ENCODE results near the gene AJUBA.
"Not testable (repeated sequence)": the region's sequence is repeated elsewhere in the genome, so short reads cannot be mapped to it uniquely, and the experiment has no call there.

The AJUBA gene

GRCh38 chr14:22982477-22983245, at the start of gene AJUBA:
TSS of gene AJUBA (minus strand) at chr14:22982551. CDS start at chr14:22982266, 285 bp downstream.
- DNase-seq: peak; percentile 79

- DNase-seq: no peak
Observed at GRCh38 chr14:23030936-23031335, 48.6 kb upstream of the AJUBA start.

GRCh38 chr14:23028799-23029198, 46.4 kb upstream of the AJUBA start:
- peak; percentile 56 for DNase-seq

DNA sequence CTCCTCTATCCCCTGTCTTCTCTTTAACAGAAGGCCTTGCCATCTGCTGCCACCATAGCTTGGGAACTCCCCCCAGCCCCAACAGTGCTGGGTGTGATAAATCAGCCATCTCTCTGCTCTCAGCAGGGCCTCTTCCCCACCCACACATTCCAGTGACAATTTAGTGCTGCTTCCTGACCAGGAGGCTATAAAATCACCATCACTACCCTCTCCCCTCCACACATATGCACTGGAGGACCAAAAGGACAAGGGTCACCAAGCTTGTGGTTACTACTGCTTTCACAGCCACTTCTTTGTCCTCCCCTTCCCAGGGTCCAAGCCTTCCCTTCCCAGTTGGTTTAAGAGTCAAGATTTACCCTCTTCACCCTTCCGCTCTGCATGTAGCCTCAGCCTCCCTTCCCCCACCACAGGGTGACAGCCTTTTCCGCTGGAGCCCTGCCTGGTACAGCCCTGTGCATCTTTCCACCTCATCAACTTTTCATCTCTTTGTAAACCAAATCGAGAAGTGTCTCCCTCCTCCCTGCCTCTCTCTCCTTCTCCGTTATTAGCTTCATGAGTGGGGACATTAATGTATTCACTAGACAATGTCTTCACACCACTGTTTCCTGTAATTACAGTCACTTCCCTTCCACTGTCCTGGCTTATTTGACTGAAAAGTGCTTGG, 42.9 kb upstream of the AJUBA start:
- peak; percentile 45 for DNase-seq

GRCh38 chr14:23024612-23025075, 42.3 kb upstream of the AJUBA start:
- DNase-seq: no peak

- no peak for DNase-seq
Observed at GRCh38 chr14:23023795-23024152, 41.4 kb upstream of the AJUBA start.

- DNase-seq: peak; percentile 49
Observed at GRCh38 chr14:23023022-23023794, 40.9 kb upstream of the AJUBA start.

- DNase-seq: no peak
Observed at GRCh38 chr14:23021889-23022442, 39.6 kb upstream of the AJUBA start.

DNA sequence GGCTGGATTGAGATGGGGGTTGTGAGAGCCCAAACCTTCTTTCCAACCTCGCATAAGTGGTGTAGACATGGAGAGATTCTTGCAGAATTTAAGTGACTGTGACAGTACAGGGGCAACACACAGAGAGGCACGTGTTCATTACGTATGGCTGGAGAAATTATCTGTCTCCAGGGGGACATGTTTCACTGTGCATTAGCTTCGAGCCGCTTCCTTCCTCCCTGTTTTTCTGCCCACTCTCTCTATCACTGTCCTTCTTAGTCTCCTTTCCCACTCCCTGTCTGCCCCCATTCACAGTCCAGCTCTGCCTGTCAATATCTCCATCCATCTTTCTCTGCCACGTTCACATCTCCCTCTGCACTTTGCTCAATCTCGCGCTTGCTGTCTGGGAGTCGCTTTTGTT, 39.1 kb upstream of the AJUBA start:
- DNase-seq: no peak

- DNase-seq: peak; percentile 32
Observed at GRCh38 chr14:23020143-23021128, 38.1 kb upstream of the AJUBA start.

- no peak for DNase-seq
Observed at GRCh38 chr14:23018107-23018506, 35.8 kb upstream of the AJUBA start.

DNA sequence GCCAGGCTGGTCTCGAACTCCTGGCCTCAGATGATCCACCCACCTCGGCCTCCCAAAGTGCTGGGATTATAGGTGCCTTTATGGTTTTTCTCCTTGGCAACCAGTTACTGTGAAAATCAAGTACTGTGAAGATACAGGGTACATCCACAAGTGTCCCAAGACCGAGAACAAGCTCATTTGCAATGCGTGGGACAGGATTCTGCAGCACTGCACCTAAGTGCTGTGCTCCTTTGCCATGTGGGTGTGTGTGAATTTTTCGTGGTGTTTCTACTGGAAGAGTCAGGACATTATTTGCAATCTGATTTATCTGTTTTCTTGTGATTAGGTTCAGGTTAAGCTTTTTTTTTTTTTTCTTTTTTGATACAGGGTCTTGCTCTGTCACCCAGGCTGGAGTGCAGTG, 34.7 kb upstream of the AJUBA start:
- no peak for DNase-seq

DNA sequence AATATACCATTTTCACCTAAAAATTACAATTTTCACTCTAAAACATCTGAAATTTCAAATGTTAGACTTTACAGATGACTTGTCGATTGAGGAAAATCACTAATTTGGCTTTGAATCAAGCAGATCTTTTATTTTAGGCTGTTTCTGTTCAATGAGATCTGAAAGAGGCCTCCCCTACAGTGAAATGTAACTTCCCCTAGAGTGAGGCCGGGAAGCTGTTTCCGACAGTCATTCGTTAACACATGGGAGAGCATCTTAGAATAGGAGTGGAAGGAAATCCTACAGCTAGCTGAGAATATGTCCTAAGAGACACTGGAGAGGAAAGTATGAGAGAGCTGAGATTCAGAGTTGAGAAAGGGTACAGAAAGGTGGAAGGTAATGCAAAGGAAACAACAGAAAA, 33.3 kb upstream of the AJUBA start:
- no peak for DNase-seq

DNA sequence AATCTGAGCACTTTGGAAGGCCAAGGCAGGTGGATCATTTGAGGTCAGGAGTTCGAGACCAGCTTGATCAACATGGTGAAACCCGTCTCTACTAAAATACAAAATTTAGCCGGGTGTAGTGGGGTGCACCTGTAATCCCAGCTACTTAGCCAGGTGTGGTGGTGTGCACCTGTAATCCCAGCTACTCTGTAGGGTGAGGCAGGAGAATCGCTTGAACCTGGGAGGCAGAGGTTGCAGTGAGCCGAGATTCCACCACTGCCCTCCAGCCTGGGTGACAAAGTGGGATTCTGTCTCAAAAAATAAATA, 31.4 kb upstream of the AJUBA start:
- DNase-seq: not testable (repeated sequence)

- no peak for DNase-seq
Observed at GRCh38 chr14:23013054-23013748, 30.9 kb upstream of the AJUBA start.

GRCh38 chr14:23009939-23010726, 27.8 kb upstream of the AJUBA start, which contains the start of gene C14orf93:
TSS of gene C14orf93 (minus strand) at chr14:23010143. CDS start at chr14:22999023, 11,120 bp downstream.
- peak; percentile 88 for DNase-seq

GRCh38 chr14:23009483-23009938, 27.2 kb upstream of the AJUBA start:
- no peak for DNase-seq

GRCh38 chr14:23008831-23009230, 26.5 kb upstream of the AJUBA start:
- no peak for DNase-seq

GRCh38 chr14:23006544-23007419, 24.4 kb upstream of the AJUBA start:
- DNase-seq: peak; percentile 98

DNA sequence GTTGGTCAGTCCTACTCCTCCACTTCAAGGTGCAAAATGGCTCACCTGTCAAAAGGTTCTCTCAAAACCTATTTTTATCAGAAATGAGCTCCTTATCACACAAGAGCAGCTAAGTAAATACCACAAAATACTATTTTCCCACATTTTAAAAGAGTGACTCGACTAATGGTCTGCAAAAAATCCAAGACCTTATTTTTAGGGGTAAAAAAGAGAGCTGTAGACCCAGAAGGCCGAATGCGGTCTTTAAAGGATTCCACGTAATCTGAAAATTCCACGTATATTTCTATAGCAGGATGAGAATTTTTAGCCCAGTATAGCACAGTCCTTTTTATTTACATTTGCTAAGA, 23.8 kb upstream of the AJUBA start:
- no peak for DNase-seq

All from CD4-positive, alpha-beta T cell treated with Interleukin-6 for 4 hours (primary cell).